Measurements from ENCODE around the gene PRRX2. TPM values are rescaled to one million over a fixed set of nuclear protein-coding genes. Genes with fewer than 3 reads are reported as not detected.
A peak's percentile ranks its signal among the peaks of the same experiment; 100 is the strongest.

Gene PRRX2
- total and polyA plus RNA-seq, 12 donors, result 0.15 to 14.2 (median 4.0) TPM

DNA sequence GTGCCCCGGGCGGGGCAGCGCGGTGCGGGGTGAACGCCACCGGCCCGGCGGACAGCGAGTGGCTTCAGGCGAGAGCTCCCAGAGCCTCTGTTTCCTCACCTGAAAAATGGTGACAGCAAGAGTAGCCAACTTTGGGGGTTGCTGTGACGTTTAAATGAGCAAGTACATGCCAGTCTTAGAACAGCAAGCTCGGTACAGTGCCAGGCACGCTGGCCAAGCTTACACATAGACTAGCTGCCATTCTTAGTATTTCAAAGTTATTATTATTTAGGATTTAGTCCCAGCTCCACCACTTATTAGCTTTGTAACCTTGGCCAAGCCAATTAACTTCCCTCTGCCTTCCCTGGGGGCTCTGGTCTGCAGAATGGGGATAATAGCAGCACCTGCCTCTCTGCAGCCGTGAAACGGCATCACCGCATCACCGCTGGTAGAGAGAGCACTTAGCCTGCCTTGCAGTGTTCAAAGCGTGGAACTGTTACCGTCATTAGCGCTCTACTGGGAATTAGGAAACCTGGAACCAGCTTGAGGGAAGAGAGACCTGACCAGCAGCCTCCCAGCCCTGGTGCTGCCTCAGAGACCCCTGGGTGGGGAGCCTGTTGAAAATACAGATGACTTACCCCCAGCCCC is 44.7 kb upstream of the PRRX2 start, which contains the start of gene C9orf50:
C9orf50 (minus strand) TSS at position 433 of the 627 bp plus-strand sequence. CDS start 527 bp downstream, outside the sequence.
- Histone ChIP-seq H3K4me3 (peak within 1 kb of the TSS in 2 of 4 donors; percentile 6 to 66), H3K9me3 (replicated peaks in 1 of 3) (no peaks in the 10 kb centered on the region), H3K36me3 (replicated peaks in 1 of 2) (no peaks in the 10 kb centered on the region), H3K4me1 (replicated peaks in 1 of 2) (peaks cover 0 to 10% of the 10 kb centered on the region in 2 donors), H3K27ac (peak within 1 kb of the TSS in 1 of 5 donors; percentile 5), H3K27me3 (no peaks in the 10 kb centered on the region)
- DNase-seq, result no peak
- 31 to 76% (median 52%) methylated on average over 7 to 21 of the region's 21 CpGs for WGBS, 4 donors
- no peak for TF ChIP-seq CTCF (IDR thresholded peaks at IDR 0.05)
- intact Hi-C loops (cut with DNase I), result no loop called here

- no peak for DNase-seq
- no peaks in the 10 kb centered on the region for H3K36me3 ChIP-seq (replicated peaks in 1 of 2)
- H3K4me3 ChIP-seq, result no peak overlapping the region
- H3K4me1 ChIP-seq (replicated peaks in 1 of 2), result peaks cover 16 to 24% of the 10 kb centered on the region in 2 donors
- H3K27me3 ChIP-seq, result no peaks in the 10 kb centered on the region
- no peaks in the 10 kb centered on the region for H3K9me3 ChIP-seq (replicated peaks in 1 of 3)
- WGBS, 4 donors, result 57 to 66% (median 61%) methylated on average over 6 of the region's 6 CpGs
- H3K27ac ChIP-seq, result no peak overlapping the region
- TF ChIP-seq POLR2A (IDR thresholded peaks at IDR 0.05) (no peak), CTCF (IDR thresholded peaks at IDR 0.05) (no peak)
- intact Hi-C loops (cut with DNase I), result no loop called here
Observed at GRCh38 chr9:129623331-129623730, 42.1 kb upstream of the PRRX2 start.

- Histone ChIP-seq H3K36me3 (replicated peaks in 1 of 2) (no peaks in the 10 kb centered on the region), H3K27me3 (no peaks in the 10 kb centered on the region), H3K9me3 (replicated peaks in 1 of 3) (no peaks in the 10 kb centered on the region), H3K4me1 (replicated peaks in 1 of 2) (peaks cover 25 to 33% of the 10 kb centered on the region in 2 donors), H3K4me3 (no peak overlapping the region), H3K27ac (no peak overlapping the region)
- peak; percentile 51 to 73 (median 66) for TF ChIP-seq CTCF (IDR thresholded peaks at IDR 0.05)
- TF ChIP-seq POLR2A (IDR thresholded peaks at IDR 0.05), result no peak
- 36 to 41% (median 39%) methylated on average over 12 of the region's 12 CpGs for WGBS, 4 donors
- intact Hi-C loops (cut with DNase I), result no loop called here
- peak in 5 of 7 donors; percentile 59 to 83 (median 67) for DNase-seq
Observed at GRCh38 chr9:129624168-129624759, 41.2 kb upstream of the PRRX2 start.

GRCh38 chr9:129624947-129625346 is 40.5 kb upstream of the PRRX2 start:
- Histone ChIP-seq H3K27me3 (no peaks in the 10 kb centered on the region), H3K4me3 (no peak overlapping the region), H3K36me3 (replicated peaks in 1 of 2) (no peaks in the 10 kb centered on the region), H3K4me1 (replicated peaks in 1 of 2) (peaks cover 32 to 38% of the 10 kb centered on the region in 2 donors), H3K9me3 (replicated peaks in 1 of 3) (no peaks in the 10 kb centered on the region), H3K27ac (no peak overlapping the region)
- TF ChIP-seq POLR2A (IDR thresholded peaks at IDR 0.05), result no peak
- WGBS, 4 donors, result 43 to 58% (median 49%) methylated on average over 9 of the region's 9 CpGs
- DNase-seq, result no peak
- intact Hi-C loops (cut with DNase I), result no loop called here
